Activated effector memory CD4-positive, alpha-beta T cell treated with anti-CD3 and anti-CD28 coated beads, Interleukin-2, amount 50 U/mL, for 16 hours (primary cell): ENCODE data around the gene PRADC1.
A peak's percentile ranks its signal among the peaks of the same experiment; 100 is the strongest.

Source experiments
- DNase-seq: peaks from one replicate; pipeline ENCODE4 v3.0.0-alpha.2; 2020

The PRADC1 gene

GRCh38 chr2:73258186-73258912 lies 25.3 kb upstream of the PRADC1 start:
- DNase-seq, result no peak

DNA sequence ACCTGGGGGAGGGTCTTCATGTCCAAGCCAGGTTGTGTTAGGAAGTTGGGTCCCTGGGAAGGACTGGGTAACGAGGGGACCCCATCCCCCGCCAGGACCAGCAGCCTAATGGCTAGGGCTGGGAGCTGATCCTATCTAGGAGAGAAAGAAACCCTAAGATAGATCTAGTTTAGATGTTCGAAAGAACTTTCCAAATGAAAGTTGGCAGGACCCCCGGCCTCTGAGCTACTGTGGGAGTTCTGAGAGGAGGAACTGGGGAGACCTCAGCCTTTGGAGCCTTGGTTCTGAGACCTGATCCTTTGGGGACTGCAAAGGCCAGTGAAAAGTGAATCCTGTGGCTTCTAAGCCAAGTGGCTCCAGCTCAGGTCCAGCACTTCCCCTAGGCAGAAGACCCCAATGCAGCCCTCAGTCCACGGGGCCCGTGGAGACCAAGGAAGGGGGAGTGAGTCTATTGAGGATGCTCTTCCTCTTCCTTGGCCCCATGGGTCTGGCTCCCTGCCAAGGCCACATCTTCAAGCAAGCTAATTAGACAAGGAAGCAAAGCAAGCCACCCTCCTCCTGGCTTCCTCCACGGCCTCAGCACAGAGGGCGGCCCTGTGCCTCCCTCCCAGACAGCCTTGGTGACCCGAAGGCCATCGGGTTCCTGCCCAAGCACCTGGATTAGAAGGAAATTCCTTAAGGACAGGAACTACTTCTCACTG lies 24.5 kb upstream of the PRADC1 start:
- no peak for DNase-seq

GRCh38 chr2:73257021-73257420 lies 24.0 kb upstream of the PRADC1 start:
- no peak for DNase-seq

GRCh38 chr2:73256618-73256922 lies 23.5 kb upstream of the PRADC1 start:
- no peak for DNase-seq

GRCh38 chr2:73255907-73256617 lies 23.0 kb upstream of the PRADC1 start:
- no peak for DNase-seq

- DNase-seq, result no peak
Observed at GRCh38 chr2:73255007-73255644, 22.1 kb upstream of the PRADC1 start.

DNA sequence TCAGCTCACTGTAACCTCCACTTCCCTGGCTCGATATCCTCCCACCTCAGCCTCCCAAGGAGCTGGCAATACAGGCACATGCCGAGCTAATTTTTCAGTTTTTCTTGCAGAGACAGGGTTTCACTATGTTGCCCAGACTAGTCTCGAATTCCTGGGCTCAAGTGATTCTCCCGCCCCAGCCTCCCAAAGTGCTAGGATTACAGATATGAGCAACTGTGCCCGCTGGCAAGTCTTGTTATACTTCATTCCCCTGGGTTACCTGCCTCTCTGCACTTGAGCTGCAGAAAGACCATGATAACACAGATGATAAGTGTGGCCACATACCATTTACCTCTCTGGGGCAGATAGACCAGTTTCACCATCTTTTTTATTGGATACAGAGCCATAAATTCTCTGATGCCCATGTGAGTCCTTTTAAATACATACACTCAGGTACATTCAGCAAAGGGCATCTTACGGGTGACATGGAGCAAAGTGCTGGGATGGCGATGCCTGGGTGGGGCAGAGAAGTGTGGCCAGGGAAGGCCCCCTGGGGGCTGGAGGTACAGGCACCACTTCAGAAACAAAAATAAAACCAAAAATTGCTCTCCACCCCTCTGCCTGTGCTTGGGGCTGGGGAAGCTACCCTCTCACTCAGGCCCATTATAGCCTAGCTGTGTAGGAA lies 21.4 kb upstream of the PRADC1 start:
- no peak for DNase-seq

GRCh38 chr2:73253901-73254300 lies 20.9 kb upstream of the PRADC1 start:
- no peak for DNase-seq

DNA sequence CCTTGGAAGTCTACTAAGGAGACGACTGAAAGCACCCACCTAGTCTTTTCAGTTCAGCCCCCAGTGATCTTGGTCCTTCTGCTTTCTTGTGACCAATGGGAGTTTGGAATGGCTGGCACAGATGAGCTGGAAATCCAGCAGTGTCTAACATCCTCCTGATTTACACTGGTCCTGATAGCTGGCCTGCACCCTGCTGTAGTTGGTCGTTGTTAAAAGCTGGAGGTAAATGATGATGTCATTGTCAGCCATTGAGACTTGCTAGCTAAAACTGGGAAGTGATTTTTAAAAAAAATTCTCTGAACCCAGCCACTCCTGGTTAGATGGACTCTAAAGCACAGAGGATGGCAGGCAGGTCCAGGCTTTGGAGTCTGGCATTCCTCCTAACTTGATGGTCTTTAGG lies 20.4 kb upstream of the PRADC1 start:
- DNase-seq, result no peak

DNA sequence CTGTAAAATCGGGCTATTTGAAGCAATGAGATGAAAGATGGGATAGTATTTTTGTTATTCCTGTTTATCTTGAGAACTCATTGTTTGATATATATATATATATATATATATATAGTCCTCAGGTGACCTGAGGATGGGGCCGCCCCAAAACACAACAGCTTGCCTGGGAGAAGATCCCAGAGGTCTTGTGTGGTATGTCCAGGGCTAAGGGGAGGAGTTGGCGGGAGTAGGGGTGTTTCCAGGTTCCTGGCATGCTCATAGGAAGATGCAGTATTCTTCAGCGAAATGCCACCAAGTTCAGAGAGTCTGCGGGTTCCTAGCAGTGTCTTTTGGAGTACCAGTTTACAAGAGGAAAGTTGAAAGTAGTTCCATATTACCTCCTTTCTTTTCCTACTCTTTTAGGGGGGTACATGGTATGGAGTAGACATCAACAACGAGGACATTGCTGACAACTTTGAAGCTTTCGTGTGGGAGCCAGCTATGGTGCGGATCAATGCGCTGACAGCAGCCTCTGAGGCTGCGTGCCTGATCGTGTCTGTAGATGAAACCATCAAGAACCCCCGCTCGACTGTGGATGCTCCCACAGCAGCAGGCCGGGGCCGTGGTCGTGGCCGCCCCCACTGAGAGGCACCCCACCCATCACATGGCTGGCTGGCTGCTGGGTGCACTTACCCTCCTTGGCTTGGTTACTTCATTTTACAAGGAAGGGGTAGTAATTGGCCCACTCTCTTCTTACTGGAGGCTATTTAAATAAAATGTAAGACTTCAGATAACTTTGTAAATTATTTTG lies 19.4 kb upstream of the PRADC1 start:
- DNase-seq, result peak; percentile 56

DNA sequence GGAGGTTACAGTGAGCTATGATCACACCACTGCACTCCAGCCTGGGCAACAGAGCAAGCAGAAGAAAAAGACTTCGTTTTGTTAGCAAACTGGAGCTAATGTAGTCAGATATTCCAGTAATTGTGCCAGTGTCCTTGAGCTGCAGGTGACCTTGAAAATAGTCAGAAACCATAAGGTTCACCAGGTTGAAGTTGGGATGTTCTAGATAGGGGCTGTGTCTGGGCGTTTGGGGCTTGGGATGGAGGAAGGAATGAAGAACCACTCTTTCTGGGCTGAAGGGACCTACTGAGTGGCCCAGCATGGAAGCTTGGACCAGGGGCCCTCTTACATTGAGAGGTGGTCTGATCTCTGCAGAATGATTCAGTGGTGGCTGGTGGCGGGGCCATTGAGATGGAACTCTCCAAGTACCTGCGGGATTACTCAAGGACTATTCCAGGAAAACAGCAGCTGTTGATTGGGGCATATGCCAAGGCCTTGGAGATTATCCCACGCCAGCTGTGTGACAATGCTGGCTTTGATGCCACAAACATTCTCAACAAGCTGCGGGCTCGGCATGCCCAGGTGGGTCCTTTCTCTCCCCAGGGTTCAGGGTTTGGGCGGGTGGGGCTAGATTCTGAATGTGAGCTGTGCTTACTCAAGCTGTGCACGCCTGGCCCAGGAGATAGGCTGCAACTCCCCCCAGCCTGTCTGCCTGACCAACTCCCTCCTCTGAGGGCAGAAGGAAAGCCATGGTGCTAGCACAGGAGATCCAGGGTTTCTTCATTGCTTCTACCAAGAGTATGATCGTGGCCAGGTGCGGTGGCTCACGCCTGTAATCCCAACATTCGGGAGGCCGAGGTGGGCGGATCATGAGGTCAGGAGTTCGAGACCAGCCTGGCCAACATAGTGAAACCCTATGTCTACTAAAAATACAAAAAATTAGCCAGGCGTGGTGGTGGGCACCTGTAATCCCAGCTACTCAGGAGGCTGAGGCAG lies 18.1 kb upstream of the PRADC1 start:
- DNase-seq, result peak; percentile 36

DNA sequence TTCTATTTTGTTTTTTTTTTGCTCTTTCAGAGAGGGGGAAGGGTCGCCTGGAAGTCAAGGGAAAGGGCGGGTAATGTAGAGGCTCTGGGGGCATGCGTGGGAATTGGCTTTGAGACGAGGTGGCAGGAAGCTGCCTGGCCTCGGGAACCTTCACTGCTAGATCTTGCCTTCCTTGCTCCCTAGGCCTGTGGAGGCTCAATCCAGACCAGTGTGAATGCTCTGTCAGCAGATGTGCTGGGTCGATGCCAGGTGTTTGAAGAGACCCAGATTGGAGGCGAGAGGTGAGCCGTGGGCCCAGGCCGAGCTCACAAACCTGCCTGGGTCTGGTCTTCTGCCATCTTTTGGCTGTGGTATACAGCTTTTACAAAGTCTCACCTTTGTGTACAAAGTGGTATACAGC lies 16.6 kb upstream of the PRADC1 start:
- DNase-seq, result peak; percentile 39

GRCh38 chr2:73246850-73247249 lies 13.8 kb upstream of the PRADC1 start:
- DNase-seq, result no peak

GRCh38 chr2:73244580-73244979 lies 11.5 kb upstream of the PRADC1 start:
- DNase-seq, result no peak

DNA sequence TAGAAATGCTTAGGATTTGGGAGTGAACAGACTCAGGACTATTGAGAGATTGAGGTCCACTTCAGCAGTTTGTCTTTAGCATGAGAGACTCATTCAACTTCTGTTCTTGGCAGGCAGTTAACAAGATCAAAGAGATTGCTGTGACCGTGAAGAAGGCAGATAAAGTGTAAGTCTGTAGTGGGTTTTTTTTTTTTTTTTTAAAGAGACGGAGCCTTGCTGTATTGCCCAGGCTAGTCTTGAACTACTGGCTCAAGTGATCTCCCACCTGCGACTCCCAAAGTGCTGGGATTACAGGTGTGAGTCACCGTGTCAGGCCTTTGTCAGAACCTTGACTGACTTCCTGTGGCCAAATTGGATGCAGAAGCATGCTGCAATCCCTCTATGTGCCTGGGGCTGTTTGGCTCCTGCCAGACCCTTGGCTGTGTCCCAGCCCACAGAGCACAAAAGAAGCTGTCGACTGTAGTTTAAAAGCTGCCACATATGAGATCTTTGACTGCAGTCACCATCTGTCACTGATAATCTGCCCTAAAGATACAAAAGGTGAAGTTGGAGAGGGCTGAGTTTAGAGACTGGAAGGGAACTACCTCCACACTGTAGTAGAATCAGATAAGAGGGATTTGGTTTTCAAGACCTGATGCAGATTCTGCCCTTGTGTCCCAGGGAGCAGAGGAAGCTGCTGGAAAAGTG lies 11.0 kb upstream of the PRADC1 start:
- DNase-seq, result peak; percentile 30

DNA sequence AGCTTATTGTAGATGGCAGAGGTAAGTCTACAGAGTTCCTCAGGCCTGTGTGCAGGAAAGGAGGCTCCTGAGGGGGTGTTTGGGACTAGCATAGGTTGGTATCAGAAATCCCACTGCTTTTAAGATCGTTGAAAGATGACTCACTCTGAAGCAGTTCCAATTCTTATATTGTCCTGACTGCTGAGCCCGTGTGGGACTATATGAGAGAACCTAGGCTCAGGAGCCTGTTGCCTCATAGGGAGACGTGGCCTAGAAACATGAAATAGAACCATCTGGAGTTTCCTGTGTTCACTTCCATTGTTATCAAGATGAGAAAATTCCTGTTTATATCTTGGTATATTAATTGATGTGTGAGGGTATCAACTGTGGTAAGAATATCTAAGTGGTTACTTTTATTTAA lies 6.7 kb upstream of the PRADC1 start:
- DNase-seq, result no peak

GRCh38 chr2:73238976-73239375 lies 5.9 kb upstream of the PRADC1 start:
- DNase-seq, result no peak

DNA sequence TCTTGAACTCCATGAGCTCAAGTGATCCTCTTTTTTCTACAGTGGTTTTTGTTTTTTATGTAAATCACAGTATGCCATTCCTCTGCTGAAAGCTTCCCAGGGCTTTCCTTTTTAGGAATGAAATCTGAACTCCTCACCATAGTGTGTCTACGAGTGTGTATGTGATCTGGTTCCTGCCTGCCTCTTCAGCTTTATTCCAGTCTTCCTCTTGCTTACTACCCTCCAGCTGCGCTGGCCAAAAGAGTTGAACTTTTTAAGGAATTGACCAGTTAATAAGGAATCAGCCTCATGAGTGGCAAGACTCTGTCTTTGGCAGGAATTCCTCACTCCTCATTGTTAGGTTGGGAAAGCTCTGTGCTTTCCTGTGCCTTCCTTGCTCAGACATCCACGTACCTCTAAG lies 5.1 kb upstream of the PRADC1 start:
- no peak for DNase-seq

GRCh38 chr2:73237168-73237567 lies 4.1 kb upstream of the PRADC1 start:
- DNase-seq, result no peak

DNA sequence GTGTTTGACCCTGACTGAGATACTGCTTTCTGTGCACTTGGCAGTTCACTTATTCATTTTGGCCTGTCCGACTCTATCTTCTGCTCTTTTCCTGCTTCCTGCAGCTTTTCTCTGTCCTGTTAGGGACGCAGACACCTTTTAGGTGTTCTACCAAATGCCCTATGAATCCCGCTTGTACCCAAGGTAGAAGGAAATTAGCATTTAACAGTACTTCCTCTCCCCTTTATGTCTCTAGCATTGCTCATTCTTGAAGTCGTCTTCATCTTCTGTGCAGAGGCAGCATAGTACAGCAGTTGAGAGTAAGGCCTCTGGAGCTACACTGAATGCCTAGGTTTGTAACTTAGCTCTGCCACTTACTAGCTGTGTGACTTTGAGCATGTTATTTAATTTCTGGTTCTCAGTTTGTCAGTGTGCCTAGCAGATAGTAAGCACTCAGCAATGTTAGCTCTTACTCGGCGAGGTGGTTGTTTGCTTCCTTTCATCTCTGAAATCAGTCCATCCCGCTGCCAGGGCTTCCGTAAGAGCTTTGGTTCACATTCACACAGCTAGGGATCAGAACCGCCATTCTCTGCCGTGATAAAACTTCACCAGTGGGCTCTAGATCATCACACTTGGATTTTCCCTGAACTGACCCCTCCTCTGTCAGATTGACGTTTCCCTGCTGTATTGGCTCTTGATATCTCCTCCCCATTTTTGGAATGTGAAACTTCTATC lies 2.4 kb upstream of the PRADC1 start:
- DNase-seq, result peak; percentile 63
